Measurements from ENCODE around the gene ARHGAP6.

ARHGAP6 gene

DNA sequence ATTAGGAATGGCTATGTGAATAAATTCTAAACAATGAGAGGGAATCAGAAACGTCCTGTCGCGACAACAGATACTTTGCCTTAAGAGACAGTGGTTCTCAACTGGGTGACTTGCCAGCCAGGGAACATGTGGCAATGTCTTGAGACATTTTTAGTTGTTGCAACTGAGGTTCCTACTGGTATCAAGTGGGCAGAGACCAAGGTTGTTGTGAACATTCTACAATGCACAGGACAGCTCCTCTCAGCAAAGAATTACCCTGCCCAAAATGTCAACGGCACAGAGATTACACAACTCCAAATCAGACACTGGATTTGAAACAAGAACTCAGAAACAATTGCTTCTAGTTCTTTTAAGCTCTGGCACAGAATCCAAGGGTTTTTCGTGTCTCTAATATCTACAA is 128.6 kb downstream of the ARHGAP6 start:
- no peak overlapping the region for H3K27ac ChIP-seq (replicated peaks)
- no peaks in the 10 kb centered on the region for H3K27me3 ChIP-seq (ENCODE audit: insufficient read depth, poor library complexity, severe bottlenecking)
- TF ChIP-seq, protein P1, sequence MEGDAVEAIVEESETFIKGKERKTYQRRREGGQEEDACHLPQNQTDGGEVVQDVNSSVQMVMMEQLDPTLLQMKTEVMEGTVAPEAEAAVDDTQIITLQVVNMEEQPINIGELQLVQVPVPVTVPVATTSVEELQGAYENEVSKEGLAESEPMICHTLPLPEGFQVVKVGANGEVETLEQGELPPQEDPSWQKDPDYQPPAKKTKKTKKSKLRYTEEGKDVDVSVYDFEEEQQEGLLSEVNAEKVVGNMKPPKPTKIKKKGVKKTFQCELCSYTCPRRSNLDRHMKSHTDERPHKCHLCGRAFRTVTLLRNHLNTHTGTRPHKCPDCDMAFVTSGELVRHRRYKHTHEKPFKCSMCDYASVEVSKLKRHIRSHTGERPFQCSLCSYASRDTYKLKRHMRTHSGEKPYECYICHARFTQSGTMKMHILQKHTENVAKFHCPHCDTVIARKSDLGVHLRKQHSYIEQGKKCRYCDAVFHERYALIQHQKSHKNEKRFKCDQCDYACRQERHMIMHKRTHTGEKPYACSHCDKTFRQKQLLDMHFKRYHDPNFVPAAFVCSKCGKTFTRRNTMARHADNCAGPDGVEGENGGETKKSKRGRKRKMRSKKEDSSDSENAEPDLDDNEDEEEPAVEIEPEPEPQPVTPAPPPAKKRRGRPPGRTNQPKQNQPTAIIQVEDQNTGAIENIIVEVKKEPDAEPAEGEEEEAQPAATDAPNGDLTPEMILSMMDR (IDR thresholded peaks at IDR 0.05; ENCODE audit: insufficient read depth, low read length), result no peak
- TF ChIP-seq SPI1 (IDR thresholded peaks at IDR 0.05; ENCODE audit: borderline replicate concordance, low read depth) (no peak), POLR2AphosphoS5 (IDR thresholded peaks at IDR 0.05; ENCODE audit: low read depth) (no peak), GABPA (IDR thresholded peaks at IDR 0.05; ENCODE audit: low read depth) (no peak)
- TF ChIP-seq, protein P2, sequence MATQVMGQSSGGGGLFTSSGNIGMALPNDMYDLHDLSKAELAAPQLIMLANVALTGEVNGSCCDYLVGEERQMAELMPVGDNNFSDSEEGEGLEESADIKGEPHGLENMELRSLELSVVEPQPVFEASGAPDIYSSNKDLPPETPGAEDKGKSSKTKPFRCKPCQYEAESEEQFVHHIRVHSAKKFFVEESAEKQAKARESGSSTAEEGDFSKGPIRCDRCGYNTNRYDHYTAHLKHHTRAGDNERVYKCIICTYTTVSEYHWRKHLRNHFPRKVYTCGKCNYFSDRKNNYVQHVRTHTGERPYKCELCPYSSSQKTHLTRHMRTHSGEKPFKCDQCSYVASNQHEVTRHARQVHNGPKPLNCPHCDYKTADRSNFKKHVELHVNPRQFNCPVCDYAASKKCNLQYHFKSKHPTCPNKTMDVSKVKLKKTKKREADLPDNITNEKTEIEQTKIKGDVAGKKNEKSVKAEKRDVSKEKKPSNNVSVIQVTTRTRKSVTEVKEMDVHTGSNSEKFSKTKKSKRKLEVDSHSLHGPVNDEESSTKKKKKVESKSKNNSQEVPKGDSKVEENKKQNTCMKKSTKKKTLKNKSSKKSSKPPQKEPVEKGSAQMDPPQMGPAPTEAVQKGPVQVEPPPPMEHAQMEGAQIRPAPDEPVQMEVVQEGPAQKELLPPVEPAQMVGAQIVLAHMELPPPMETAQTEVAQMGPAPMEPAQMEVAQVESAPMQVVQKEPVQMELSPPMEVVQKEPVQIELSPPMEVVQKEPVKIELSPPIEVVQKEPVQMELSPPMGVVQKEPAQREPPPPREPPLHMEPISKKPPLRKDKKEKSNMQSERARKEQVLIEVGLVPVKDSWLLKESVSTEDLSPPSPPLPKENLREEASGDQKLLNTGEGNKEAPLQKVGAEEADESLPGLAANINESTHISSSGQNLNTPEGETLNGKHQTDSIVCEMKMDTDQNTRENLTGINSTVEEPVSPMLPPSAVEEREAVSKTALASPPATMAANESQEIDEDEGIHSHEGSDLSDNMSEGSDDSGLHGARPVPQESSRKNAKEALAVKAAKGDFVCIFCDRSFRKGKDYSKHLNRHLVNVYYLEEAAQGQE (IDR thresholded peaks at IDR 0.05; ENCODE audit: insufficient replicate concordance, low read depth), result no peak

DNA sequence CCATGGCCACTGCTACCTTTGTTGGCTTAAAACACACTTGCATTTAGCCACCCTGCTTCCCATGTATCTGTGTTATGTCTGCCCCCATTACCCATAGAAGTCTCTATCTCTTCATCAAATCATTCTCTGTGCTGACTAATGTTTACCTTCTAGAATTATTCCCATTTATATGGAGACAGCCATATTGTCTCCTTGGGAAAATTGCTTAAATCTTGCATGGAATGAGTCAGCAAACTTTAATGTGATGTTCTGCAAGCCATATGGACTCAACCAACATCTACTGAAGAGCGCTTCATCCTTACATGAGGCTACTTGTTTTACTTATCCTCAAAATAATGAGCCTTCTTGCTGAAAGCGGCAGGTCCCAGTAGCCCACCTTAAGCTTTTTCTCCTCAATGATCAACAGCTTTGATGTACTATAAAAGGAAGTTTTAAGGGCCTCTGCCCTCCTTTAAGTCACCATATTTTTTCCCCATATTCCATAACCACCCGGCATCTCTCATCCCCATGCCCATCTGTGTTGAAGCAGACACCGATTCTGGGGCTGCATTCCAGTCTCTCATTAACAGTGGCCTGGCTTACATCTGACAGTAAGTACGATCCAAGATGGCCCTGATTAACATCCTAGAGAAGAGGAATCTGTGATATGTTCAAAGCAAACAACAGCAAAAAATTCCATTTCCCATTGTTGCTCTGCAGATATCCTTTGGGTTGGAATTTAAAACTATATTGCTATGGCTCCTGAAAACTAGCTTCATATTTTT is 130.4 kb downstream of the ARHGAP6 start:
- no peaks in the 10 kb centered on the region for H3K27me3 ChIP-seq (ENCODE audit: insufficient read depth, poor library complexity, severe bottlenecking)
- no peak overlapping the region for H3K27ac ChIP-seq (replicated peaks)
- TF ChIP-seq, protein P1 (IDR thresholded peaks at IDR 0.05; ENCODE audit: insufficient read depth, low read length), result no peak
- no peak for TF ChIP-seq GABPA (IDR thresholded peaks at IDR 0.05; ENCODE audit: low read depth)
- TF ChIP-seq POLR2AphosphoS5 (IDR thresholded peaks at IDR 0.05; ENCODE audit: low read depth), result no peak
- TF ChIP-seq, protein P2 (IDR thresholded peaks at IDR 0.05; ENCODE audit: insufficient replicate concordance, low read depth), result no peak
- no peak for TF ChIP-seq SPI1 (IDR thresholded peaks at IDR 0.05; ENCODE audit: borderline replicate concordance, low read depth)

More for the DNA sequence above, 128.6 kb downstream of the ARHGAP6 start:
- H3K4me3 ChIP-seq (replicated peaks; ENCODE audit: insufficient read depth, low read length), result no peak overlapping the region
- DNase-seq (ENCODE audit: low read depth in 1 of 2, low spot score in 1 of 2), result peak in 1 of 2 experiments; percentile 42

DNA sequence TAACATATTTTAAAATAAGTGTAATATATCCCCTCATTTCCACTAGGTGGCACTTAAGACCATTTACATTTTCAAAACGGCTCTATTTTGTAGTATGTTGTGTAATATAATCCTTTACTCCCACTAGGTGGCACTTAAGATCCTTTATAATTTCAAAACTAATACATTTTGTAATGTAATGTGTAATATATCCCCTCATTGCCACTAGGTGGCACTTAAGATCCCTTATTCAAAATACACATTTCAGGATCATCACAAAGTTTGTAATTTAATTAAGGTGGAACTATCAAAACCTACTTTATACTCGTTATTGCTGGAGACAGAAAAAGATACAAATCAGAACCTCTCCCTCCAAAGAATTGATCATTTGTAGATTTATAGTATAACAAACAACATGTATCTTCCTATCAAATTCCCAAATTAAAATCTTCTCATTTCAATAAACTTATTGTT is 132.5 kb downstream of the ARHGAP6 start:
- TF ChIP-seq, protein P2 (IDR thresholded peaks at IDR 0.05; ENCODE audit: insufficient replicate concordance, low read depth), result no peak
- no peak for TF ChIP-seq GABPA (IDR thresholded peaks at IDR 0.05; ENCODE audit: low read depth)
- no peak for TF ChIP-seq SPI1 (IDR thresholded peaks at IDR 0.05; ENCODE audit: borderline replicate concordance, low read depth)
- TF ChIP-seq, protein P1 (IDR thresholded peaks at IDR 0.05; ENCODE audit: insufficient read depth, low read length), result peak; percentile 5
- H3K27me3 ChIP-seq (ENCODE audit: insufficient read depth, poor library complexity, severe bottlenecking), result no peaks in the 10 kb centered on the region
- H3K27ac ChIP-seq (replicated peaks), result no peak overlapping the region
- peak; percentile 11 to 56 for DNase-seq (ENCODE audit: low read depth in 1 of 2, low spot score in 1 of 2)
- H3K4me3 ChIP-seq (replicated peaks; ENCODE audit: insufficient read depth, low read length), result no peak overlapping the region

More for the DNA sequence above, 130.4 kb downstream of the ARHGAP6 start:
- no peak for DNase-seq (ENCODE audit: low read depth in 1 of 2, low spot score in 1 of 2)
- no peak overlapping the region for H3K4me3 ChIP-seq (replicated peaks; ENCODE audit: insufficient read depth, low read length)

Measured in HL-60 (cell line).